ENCODE measurements around the gene ANKS3. TPM values are rescaled to one million over a fixed set of nuclear protein-coding genes. Genes with fewer than 3 reads are reported as not detected.
"Not testable (repeated sequence)": the region's sequence is repeated elsewhere in the genome, so short reads cannot be mapped to it uniquely, and the experiment has no call there.

The ANKS3 gene
- total and polyA plus RNA-seq, 4 donors: 12.6 to 26.3 (median 24.4) TPM

DNA sequence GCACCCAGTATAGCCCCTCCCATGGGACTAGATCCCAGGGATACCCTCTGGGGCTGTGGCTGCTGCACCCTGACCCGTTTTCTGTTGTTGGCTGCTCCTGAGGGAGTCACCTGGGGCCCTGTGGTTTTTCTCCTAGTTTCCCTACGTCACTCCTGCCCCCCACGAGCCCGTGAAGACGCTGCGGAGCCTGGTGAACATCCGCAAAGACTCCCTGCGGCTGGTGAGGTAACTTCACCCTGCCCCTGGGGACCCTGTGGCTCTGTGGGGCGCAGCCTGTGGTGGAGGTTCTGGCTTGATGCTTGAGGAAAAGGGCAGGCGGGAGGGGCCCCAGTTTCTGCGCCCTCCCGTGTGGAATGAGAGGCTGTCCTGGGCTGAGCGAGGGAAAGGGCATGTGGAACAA lies 82.2 kb downstream of the ANKS3 start:
- no peak overlapping the region for H3K4me3 ChIP-seq
- H3K4me1 ChIP-seq (ENCODE audit: control insufficient read depth in 5 of 5, insufficient read depth in 5 of 5, low read length in 5 of 5): peaks cover 0 to 19% (median 15%) of the 10 kb centered on the region in 5 donors
- ATAC-seq (ENCODE audit: insufficient read depth, low FRiP score) (no peak), DNase-seq (no peak)
- peaks cover 6 to 41% (median 24%) of the 10 kb centered on the region in 4 donors for H3K36me3 ChIP-seq (ENCODE audit: control insufficient read depth in 4 of 4, insufficient read depth in 4 of 4, low read length in 4 of 4)
- no peak for TF ChIP-seq CTCF (IDR thresholded peaks at IDR 0.05; ENCODE audit: control extremely low read depth, extremely low read depth)
- no peaks in the 10 kb centered on the region for H3K27me3 ChIP-seq (ENCODE audit: control insufficient read depth in 3 of 3, insufficient read depth in 3 of 3, low read length in 2 of 3)
- H3K9ac ChIP-seq (ENCODE audit: insufficient read depth in 1 of 2, low read length in 2 of 2): no peak overlapping the region
- H3K9me3 ChIP-seq (ENCODE audit: control insufficient read depth in 4 of 4, insufficient read depth in 3 of 4, low read length in 3 of 4): no peaks in the 10 kb centered on the region
- peak overlapping the region in 1 of 2 donors; percentile 55 for H3K27ac ChIP-seq (ENCODE audit: low read depth in 1 of 2, low read length in 1 of 2)
- 85 to 94% methylated on average over 13 of the region's 13 CpGs for WGBS, 2 donors

GRCh38 chr16:4650443-4651074 lies 83.5 kb downstream of the ANKS3 start:
- not testable (repeated sequence) for H3K9ac ChIP-seq (ENCODE audit: insufficient read depth in 1 of 2, low read length in 2 of 2); H3K27me3 ChIP-seq (ENCODE audit: control insufficient read depth in 3 of 3, insufficient read depth in 3 of 3, low read length in 2 of 3); ATAC-seq (ENCODE audit: insufficient read depth, low FRiP score); H3K9me3 ChIP-seq (ENCODE audit: control insufficient read depth in 4 of 4, insufficient read depth in 3 of 4, low read length in 3 of 4); H3K4me3 ChIP-seq
- Histone ChIP-seq H3K27ac (ENCODE audit: low read depth in 1 of 2, low read length in 1 of 2) (peak overlapping the region in 1 of 2 donors; percentile 4), H3K36me3 (ENCODE audit: control insufficient read depth in 4 of 4, insufficient read depth in 4 of 4, low read length in 4 of 4) (peaks cover 6 to 35% (median 21%) of the 10 kb centered on the region in 4 donors), H3K4me1 (ENCODE audit: control insufficient read depth in 5 of 5, insufficient read depth in 5 of 5, low read length in 5 of 5) (peaks cover 0 to 17% (median 11%) of the 10 kb centered on the region in 5 donors)
- WGBS, 2 donors: 78 to 83% methylated on average over 15 of the region's 15 CpGs
- TF ChIP-seq CTCF (IDR thresholded peaks at IDR 0.05; ENCODE audit: control extremely low read depth, extremely low read depth): peak; percentile 8
- DNase-seq: peak in 1 of 3 donors; percentile 34

- Histone ChIP-seq H3K4me1 (ENCODE audit: control insufficient read depth in 5 of 5, insufficient read depth in 5 of 5, low read length in 5 of 5) (peaks cover 0 to 11% (median 8%) of the 10 kb centered on the region in 5 donors), H3K4me3 (no peak overlapping the region), H3K9me3 (ENCODE audit: control insufficient read depth in 4 of 4, insufficient read depth in 3 of 4, low read length in 3 of 4) (no peaks in the 10 kb centered on the region), H3K27ac (ENCODE audit: low read depth in 1 of 2, low read length in 1 of 2) (no peak overlapping the region), H3K27me3 (ENCODE audit: control insufficient read depth in 3 of 3, insufficient read depth in 3 of 3, low read length in 2 of 3) (no peaks in the 10 kb centered on the region), H3K9ac (ENCODE audit: insufficient read depth in 1 of 2, low read length in 2 of 2) (no peak overlapping the region), H3K36me3 (ENCODE audit: control insufficient read depth in 4 of 4, insufficient read depth in 4 of 4, low read length in 4 of 4) (peaks cover 6 to 30% (median 20%) of the 10 kb centered on the region in 4 donors)
- TF ChIP-seq CTCF (IDR thresholded peaks at IDR 0.05; ENCODE audit: control extremely low read depth, extremely low read depth): no peak
- WGBS, 2 donors: 87 to 88% methylated on average over 25 of the region's 25 CpGs
- no peak for ATAC-seq (ENCODE audit: insufficient read depth, low FRiP score)
- no peak for DNase-seq
These were observed 84.2 kb downstream of the ANKS3 start for GRCh38 chr16:4649744-4650442.

All from lung (tissue), 12 donors.